SKM-1 (cell line): ENCODE data around the gene MIOX.

ENCODE experiments used
- DNase-seq: peaks from one replicate; lab custom pipeline; 2025; ENCODE audit not compliant: unreplicated experiment; lab: John Stamatoyannopoulos, UW

MIOX gene

DNA sequence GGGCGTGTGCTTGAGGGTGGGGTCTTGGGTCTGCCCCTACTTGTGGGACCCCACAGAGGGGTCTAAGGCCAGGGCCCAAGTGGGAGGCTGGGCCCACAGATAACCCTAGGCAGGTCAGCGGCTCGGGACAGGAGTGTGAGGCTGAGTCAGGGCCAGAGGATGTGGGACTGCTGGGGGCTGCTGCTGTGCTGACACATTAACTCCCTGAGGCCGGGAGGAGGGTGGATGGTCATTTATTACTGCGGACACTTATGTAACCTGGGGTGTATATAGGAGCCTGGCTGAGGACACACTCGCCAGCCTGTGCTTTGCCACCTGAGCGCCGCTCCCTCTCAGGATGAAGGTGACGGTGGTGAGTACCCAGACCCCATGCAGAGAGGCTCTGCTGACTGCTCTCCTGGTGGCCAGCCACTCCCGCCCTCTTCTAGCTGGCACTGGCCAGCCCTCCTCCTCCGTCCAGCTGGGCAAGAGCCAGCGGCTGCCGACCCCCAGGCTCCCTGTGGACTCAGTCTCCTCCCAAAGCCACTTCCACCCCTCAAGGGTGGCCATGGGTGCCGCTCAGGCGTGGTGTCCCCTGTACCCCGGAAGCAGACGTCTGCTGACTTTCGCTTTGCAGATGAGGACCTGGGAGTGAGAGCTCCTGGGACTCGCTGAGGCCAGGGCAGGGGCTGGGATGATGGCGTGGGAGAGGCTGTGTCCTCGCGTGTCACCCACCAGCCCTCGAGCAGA lies at the start of gene MIOX:
Gene MIOX, plus strand, starts transcription at position 299 of the 729 bp plus-strand sequence. Its CDS starts 39 bp downstream, at position 338.
- DNase-seq, result no peak

DNA sequence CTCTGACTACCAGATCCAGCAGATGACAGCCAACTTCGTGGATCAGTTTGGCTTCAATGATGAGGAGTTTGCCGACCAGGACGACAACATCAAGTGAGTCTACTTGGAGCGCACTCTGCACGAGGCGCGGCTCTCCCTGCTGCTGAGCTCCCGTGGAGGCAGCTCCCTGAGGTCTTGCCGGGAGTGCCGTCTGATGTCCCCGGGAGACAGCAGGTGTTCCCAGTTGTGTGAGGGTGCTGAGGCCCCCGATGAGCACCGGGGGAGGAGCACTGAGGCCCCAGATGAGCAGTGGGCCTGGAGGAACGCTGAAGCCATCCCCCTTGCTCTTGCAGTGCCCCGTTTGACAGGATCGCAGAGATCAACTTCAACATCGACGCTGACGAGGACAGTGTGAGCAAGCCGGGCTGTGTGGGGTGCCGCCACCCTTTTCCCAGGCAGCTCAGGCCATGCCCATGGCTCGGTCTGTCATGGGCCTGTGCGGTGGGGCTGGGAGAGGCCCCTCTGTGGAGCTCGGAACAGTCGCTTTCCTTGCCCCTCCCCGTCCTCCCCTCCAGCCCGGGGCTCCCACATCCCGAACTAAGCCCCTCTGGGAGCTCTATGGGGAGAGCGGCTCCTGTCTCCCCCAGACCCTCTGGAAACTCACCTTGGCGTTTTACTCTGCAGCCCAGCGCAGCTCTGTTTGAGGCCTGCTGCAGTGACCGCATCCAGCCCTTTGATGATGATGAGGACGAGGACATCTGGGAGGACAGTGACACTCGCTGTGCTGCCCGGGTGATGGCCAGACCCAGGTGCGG lies 49.0 kb upstream of the MIOX start:
- DNase-seq, result no peak

GRCh38 chr22:50438305-50439275 lies 48.1 kb upstream of the MIOX start:
- DNase-seq, result no peak

DNA sequence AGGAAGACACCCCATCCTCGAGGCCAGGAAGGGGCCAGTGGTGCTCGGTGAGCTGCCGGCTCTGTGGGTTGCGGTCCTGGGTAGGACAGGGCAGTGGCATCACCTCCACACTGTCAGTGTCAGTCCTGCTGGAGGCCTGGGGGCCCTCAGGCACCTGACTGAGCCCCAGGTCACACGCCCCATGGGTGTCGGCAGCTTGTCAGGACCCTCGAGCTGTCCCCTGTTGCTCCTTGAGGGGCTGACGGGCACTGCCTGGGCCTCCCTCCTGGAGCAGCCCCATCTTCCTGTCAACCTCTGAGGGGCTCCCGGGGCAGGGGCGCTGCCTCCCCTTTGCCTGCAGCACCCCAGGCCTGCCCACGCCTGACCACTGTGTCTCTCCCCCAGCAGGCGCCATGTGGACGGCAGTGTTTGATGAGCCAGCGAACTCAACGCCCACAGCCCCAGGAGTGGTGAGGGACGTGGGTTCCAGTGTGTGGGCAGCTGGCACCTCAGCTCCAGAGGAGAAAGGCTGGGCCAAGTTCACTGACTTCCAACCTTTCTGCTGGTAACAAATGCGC lies 47.3 kb upstream of the MIOX start:
- no peak for DNase-seq

DNA sequence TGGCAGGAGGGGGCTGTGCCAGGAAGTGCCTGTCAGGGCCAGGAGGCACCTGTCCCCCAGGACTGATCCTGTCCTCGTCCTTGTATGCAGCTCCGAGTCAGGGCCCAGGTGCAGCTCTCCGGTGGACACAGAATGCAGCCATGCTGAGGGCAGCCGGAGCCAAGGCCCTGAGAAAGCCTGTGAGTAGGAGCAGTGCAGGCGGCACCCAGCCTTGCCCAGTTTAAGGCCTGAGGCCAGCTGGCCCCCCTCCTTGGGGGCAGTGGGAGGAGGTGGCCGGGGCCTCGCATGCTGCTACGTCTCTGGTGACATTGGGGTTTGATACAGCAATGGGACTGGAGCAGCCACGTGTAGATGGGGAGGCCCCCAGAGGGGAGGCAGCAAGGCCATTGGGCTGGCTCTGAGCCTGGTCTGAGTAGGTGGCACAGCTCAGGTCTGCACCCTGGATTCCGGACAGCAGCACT lies 46.8 kb upstream of the MIOX start:
- DNase-seq, result no peak

GRCh38 chr22:50440544-50441249 lies 46.0 kb upstream of the MIOX start:
- DNase-seq, result no peak

- no peak for DNase-seq
These were observed 45.1 kb upstream of the MIOX start for GRCh38 chr22:50441428-50441993.

GRCh38 chr22:50443197-50443596 lies 43.5 kb upstream of the MIOX start:
- no peak for DNase-seq

DNA sequence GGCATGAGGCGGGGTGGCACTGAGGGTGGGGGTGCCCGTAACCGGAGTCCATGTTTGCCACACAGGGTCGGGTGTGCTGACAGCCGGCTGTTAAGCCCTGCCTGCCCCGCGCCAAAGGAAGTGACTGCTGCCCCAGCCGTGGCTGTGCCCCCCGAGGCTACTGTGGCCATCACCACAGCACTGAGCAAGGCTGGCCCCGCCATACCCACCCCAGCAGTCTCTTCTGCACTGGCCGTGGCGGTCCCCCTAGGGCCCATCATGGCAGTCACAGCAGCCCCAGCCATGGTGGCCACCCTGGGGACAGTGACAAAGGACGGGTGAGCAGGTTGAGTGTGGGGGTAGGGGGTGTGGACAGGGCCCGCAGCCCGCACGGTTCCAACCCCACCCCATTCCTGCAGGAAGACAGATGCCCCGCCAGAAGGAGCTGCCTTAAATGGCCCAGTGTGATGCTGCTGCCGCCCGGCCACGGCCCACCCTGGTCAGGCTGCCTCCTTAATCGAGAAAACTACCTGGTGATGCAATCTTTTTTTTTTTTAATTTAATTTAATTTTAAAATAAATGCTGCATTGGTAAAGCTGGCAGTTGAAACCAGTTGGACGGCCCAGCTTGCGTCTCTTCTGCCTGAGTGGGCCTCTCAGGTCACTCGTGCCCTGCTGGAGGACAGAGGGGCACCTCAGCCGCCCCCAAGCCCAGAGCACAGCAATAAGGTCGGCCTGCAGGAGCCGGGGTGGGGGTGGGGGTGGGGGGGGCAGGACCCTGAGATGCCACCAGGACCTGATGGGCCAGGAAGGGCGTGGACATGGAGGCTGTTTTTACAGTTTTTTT lies 42.6 kb upstream of the MIOX start:
- DNase-seq, result no peak

DNA sequence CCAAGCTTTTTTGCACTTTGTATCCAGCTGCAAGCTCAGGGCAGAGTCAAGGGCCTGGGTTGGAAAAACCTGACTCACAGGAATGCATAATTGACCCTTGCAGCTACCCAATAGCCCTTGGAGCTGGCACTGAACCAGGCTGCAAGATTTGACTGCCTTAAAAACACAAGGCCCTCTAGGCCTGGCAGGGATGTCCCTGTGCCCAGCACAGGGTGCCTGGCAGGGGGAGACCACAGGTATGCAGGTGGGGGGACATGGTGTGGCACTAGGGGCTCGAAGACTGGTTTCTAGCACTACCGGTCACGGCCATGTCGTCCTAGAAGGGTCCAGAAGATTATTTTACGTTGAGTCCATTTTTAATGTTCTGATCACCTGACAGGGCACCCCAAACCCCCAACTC lies 42.0 kb upstream of the MIOX start:
- DNase-seq, result no peak

- no peak for DNase-seq
These were observed 41.4 kb upstream of the MIOX start for GRCh38 chr22:50445071-50445879.

GRCh38 chr22:50445880-50446707 lies 40.6 kb upstream of the MIOX start:
- DNase-seq, result no peak

DNA sequence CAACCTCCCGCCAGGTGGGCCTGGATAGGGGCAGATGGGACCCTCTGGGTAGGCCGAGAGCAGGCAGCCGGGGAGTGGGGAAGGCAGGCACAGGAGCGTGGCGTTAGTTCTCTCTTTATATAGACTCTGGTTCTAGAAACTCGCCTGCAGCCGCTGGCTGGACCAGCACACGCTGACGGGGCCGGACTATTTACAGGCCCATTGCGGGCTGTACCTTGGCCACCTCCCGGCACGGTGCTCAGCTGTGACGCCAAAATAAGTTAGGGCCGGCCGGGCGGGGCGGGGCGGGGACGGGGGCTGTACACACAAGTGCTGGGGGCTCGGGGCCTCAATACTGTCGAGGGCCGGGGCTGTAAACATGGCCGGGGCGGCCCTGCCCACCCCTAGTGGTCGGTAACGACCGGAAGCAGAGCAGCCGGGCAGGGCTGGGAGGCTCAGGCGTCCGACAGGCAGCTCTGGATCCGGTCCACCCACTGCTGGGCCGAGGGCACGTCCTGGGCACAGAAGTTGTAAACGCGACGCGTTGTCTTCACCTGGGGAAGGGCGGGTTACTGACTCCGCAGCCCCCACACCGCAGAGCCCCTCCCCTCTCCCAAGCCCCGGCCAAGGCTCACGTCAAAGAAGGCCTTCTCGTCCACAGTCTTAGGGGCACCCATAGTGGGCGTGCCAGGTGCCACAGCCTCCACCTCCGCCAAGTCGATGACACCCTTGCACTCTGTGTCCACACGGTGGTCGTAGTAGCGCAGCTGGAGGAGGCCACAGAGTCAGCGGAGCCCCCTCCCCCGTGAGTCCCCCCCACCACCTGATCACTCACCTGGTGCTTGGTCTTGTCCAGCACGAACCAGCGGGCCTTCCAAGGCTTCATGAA lies 39.7 kb upstream of the MIOX start:
- DNase-seq, result no peak

DNA sequence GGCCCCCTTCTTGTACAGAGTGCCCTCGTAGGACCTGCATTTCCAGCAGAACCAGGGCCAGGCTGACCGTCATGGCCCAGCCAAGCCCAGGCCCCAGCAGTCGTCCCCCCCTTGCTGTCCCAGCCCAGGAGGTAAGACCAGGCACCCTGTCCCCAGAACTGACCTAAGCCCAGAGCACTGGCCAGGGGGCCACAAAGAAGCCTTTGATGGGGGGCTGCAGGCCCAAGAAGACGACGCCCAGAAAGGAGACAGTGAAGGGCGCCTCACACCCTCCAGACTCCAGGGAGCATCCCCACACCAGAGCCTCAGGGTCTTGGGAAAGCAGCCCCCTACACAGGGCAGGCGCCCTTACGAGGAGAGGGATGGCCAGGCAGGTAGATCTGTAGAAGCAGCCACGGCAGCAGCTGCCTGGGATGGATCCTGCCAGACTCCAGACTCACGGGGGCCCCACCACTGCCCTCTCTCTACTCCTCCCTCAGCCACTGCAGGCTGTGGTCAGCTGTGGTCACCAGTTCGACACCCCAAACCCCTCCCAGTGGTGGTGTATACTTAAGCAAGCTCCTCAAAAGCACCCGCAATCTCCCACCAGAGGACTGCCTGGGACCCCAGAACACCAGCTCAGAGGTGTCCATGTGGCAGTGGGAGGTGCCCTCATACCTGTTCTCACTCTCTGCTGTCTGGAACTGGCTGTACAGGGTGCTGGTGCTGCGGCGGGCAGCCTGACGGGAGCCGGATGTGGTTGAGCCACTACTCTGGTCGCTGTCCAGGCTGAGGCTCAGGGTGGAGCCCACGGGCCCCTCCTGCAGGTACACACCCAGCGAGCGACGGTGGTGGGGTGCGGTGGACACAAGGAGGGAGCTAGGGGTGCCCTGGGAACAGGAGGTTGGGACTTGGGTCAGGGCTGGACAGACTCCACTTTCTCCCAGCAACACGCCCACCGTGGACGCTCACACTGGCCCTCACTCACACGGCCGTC lies 38.8 kb upstream of the MIOX start:
- no peak for DNase-seq

DNA sequence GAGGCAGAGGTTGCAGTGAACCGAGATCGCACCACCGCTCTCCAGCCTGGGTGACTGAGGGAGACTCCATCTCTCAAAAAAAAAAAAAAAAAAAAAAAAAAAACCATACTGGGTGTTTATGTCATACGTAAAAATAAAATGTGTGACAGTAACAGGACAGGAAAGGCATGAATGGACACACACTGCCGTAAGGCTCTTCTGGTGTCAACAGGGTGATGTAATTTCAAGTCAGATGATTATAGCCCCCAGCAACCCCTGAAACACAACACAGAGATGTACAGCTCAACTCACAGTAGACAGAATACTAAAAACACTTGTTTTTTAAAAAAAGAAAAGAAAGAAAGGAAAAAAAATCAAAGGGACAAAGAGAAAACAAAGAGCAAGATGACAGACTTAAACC lies 34.0 kb upstream of the MIOX start:
- DNase-seq, result no peak
